IMR-90 (cell line): ENCODE measurements around the gene GPC5.

Experiments
- RAD21 ChIP-seq: IDR thresholded peaks from 2 replicates; pipeline ENCODE4 v1.6.1; 2012; ENCODE audit warnings: low read length, improper control_type of control experiment
- SMC3 ChIP-seq: fragments of 150-350 bp; IDR thresholded peaks from 2 replicates; pipeline ENCODE4 v1.6.1; 2016; ENCODE audit warnings: low read depth, mild to moderate bottlenecking, antibody characterized with exemption, low read length, moderate library complexity

DNA sequence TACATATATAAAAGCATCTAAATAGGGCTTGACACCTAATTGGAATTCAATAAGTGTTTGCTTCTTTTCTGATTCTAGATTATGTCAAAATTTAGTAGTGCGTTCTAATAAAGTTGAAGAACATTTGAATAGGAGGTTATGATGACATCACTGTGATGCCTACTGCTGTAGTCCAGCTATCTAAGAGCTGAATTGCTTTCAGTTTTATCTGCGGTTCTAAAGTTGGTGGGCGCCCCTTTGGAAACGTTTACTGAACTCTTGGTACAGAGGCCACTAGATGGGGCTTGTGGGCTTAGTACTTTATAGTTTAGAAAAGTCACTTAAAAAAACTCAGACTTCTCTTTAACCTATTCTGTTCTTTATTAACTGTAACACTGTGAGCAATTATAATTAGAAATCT, 776.9 kb downstream of the GPC5 start:
- TF ChIP-seq RAD21: peak; percentile 32
- peak; percentile 14; the same call in 1 of the 2 replicates for TF ChIP-seq SMC3
